ENCODE measurements around the gene DLGAP4.
A peak's percentile ranks its signal among the peaks of the same experiment; 100 is the strongest.

The DLGAP4 gene

GRCh38 chr20:36305602-36306551, at the start of gene DLGAP4:
Gene DLGAP4, plus strand, starts transcription at chr20:36306339. Its CDS starts 125,379 bp downstream, at chr20:36431718.
- no peak for DNase-seq

GRCh38 chr20:36259177-36260061, 46.7 kb upstream of the DLGAP4 start:
- DNase-seq = no peak

GRCh38 chr20:36260316-36260715, 45.8 kb upstream of the DLGAP4 start:
- DNase-seq = no peak

GRCh38 chr20:36261389-36262105, 44.6 kb upstream of the DLGAP4 start:
- DNase-seq = no peak

GRCh38 chr20:36262440-36262839, 43.7 kb upstream of the DLGAP4 start:
- no peak for DNase-seq

- no peak for DNase-seq
These were observed 41.5 kb upstream of the DLGAP4 start for GRCh38 chr20:36264426-36265246.

GRCh38 chr20:36266189-36266588, 40.0 kb upstream of the DLGAP4 start:
- no peak for DNase-seq

GRCh38 chr20:36267605-36268381, 38.3 kb upstream of the DLGAP4 start:
- DNase-seq = no peak

GRCh38 chr20:36268440-36269342, 37.4 kb upstream of the DLGAP4 start:
- DNase-seq = no peak

GRCh38 chr20:36269507-36269906, 36.6 kb upstream of the DLGAP4 start:
- no peak for DNase-seq

GRCh38 chr20:36270744-36271638, 35.1 kb upstream of the DLGAP4 start:
- DNase-seq = no peak

GRCh38 chr20:36271639-36272546, 34.2 kb upstream of the DLGAP4 start:
- no peak for DNase-seq

GRCh38 chr20:36272547-36273220, 33.5 kb upstream of the DLGAP4 start:
- no peak for DNase-seq

GRCh38 chr20:36273414-36274180, 32.5 kb upstream of the DLGAP4 start:
- peak; percentile 44 for DNase-seq

- no peak for DNase-seq
These were observed 31.8 kb upstream of the DLGAP4 start for GRCh38 chr20:36274181-36274841.

GRCh38 chr20:36275011-36275410, 31.1 kb upstream of the DLGAP4 start:
- DNase-seq = no peak
